ENCODE measurements around the gene TM9SF3. TPM values are rescaled to one million over a fixed set of nuclear protein-coding genes. Genes with fewer than 3 reads are reported as not detected.

The TM9SF3 gene
- total and polyA plus RNA-seq, 4 donors = 24.4 to 103 (median 66.7) TPM

GRCh38 chr10:96595741-96596140, 8.9 kb upstream of the TM9SF3 start:
- H3K9ac ChIP-seq (ENCODE audit: insufficient read depth in 1 of 2, low read length in 2 of 2) = no peak overlapping the region
- peaks cover 0 to 2% (median 1%) of the 10 kb centered on the region in 4 donors for H3K9me3 ChIP-seq (ENCODE audit: control insufficient read depth in 4 of 4, insufficient read depth in 3 of 4, low read length in 3 of 4)
- no peaks in the 10 kb centered on the region for H3K36me3 ChIP-seq (ENCODE audit: control insufficient read depth in 4 of 4, insufficient read depth in 4 of 4, low read length in 4 of 4)
- H3K4me1 ChIP-seq (ENCODE audit: control insufficient read depth in 5 of 5, insufficient read depth in 5 of 5, low read length in 5 of 5) = no peaks in the 10 kb centered on the region
- H3K27ac ChIP-seq (ENCODE audit: low read depth in 1 of 2, low read length in 1 of 2) = no peak overlapping the region
- no peak overlapping the region for H3K4me3 ChIP-seq
- WGBS, 2 donors = 94 to 97% methylated on average over 4 of the region's 4 CpGs
- no peaks in the 10 kb centered on the region for H3K27me3 ChIP-seq (ENCODE audit: control insufficient read depth in 3 of 3, insufficient read depth in 3 of 3, low read length in 2 of 3)
- TF ChIP-seq CTCF (IDR thresholded peaks at IDR 0.05; ENCODE audit: control extremely low read depth, extremely low read depth) = no peak
- no peak for ATAC-seq (ENCODE audit: insufficient read depth, low FRiP score)
- no peak for DNase-seq

GRCh38 chr10:96591946-96592345, 5.1 kb upstream of the TM9SF3 start:
- H3K36me3 ChIP-seq (ENCODE audit: control insufficient read depth in 4 of 4, insufficient read depth in 4 of 4, low read length in 4 of 4) = no peaks in the 10 kb centered on the region
- no peak overlapping the region for H3K4me3 ChIP-seq
- no peak overlapping the region for H3K27ac ChIP-seq (ENCODE audit: low read depth in 1 of 2, low read length in 1 of 2)
- no peak for DNase-seq
- peaks cover 0 to 8% (median 6%) of the 10 kb centered on the region in 5 donors for H3K4me1 ChIP-seq (ENCODE audit: control insufficient read depth in 5 of 5, insufficient read depth in 5 of 5, low read length in 5 of 5)
- no peak for ATAC-seq (ENCODE audit: insufficient read depth, low FRiP score)
- H3K27me3 ChIP-seq (ENCODE audit: control insufficient read depth in 3 of 3, insufficient read depth in 3 of 3, low read length in 2 of 3) = no peaks in the 10 kb centered on the region
- no peak for TF ChIP-seq CTCF (IDR thresholded peaks at IDR 0.05; ENCODE audit: control extremely low read depth, extremely low read depth)
- WGBS, 2 donors = 31 to 63% methylated on average over 1 of the region's 1 CpG
- H3K9me3 ChIP-seq (ENCODE audit: control insufficient read depth in 4 of 4, insufficient read depth in 3 of 4, low read length in 3 of 4) = no peaks in the 10 kb centered on the region
- H3K9ac ChIP-seq (ENCODE audit: insufficient read depth in 1 of 2, low read length in 2 of 2) = no peak overlapping the region

- 61 to 67% methylated on average over 5 of the region's 5 CpGs for WGBS, 2 donors
- Histone ChIP-seq H3K4me1 (ENCODE audit: control insufficient read depth in 5 of 5, insufficient read depth in 5 of 5, low read length in 5 of 5) (peaks cover 3 to 23% (median 9%) of the 10 kb centered on the region in 5 donors), H3K9ac (ENCODE audit: insufficient read depth in 1 of 2, low read length in 2 of 2) (no peak overlapping the region), H3K27me3 (ENCODE audit: control insufficient read depth in 3 of 3, insufficient read depth in 3 of 3, low read length in 2 of 3) (no peaks in the 10 kb centered on the region), H3K27ac (ENCODE audit: low read depth in 1 of 2, low read length in 1 of 2) (no peak overlapping the region), H3K4me3 (no peak overlapping the region), H3K9me3 (ENCODE audit: control insufficient read depth in 4 of 4, insufficient read depth in 3 of 4, low read length in 3 of 4) (no peaks in the 10 kb centered on the region), H3K36me3 (ENCODE audit: control insufficient read depth in 4 of 4, insufficient read depth in 4 of 4, low read length in 4 of 4) (peaks cover 0 to 4% (median 0%) of the 10 kb centered on the region in 4 donors)
- ATAC-seq (ENCODE audit: insufficient read depth, low FRiP score) (no peak), DNase-seq (no peak)
- TF ChIP-seq CTCF (IDR thresholded peaks at IDR 0.05; ENCODE audit: control extremely low read depth, extremely low read depth) = no peak
Observed at GRCh38 chr10:96588616-96589419, 2.0 kb upstream of the TM9SF3 start.

All from lung (tissue), 12 donors.